Measurements from ENCODE around the gene MRPS18A. TPM values are rescaled to one million over a fixed set of nuclear protein-coding genes. Genes with fewer than 3 reads are reported as not detected.
"Not testable (repeated sequence)": the region's sequence is repeated elsewhere in the genome, so short reads cannot be mapped to it uniquely, and the experiment has no call there.

Gene MRPS18A
- total RNA-seq, 1 donor from 2014 or later, result 44.5 TPM

DNA sequence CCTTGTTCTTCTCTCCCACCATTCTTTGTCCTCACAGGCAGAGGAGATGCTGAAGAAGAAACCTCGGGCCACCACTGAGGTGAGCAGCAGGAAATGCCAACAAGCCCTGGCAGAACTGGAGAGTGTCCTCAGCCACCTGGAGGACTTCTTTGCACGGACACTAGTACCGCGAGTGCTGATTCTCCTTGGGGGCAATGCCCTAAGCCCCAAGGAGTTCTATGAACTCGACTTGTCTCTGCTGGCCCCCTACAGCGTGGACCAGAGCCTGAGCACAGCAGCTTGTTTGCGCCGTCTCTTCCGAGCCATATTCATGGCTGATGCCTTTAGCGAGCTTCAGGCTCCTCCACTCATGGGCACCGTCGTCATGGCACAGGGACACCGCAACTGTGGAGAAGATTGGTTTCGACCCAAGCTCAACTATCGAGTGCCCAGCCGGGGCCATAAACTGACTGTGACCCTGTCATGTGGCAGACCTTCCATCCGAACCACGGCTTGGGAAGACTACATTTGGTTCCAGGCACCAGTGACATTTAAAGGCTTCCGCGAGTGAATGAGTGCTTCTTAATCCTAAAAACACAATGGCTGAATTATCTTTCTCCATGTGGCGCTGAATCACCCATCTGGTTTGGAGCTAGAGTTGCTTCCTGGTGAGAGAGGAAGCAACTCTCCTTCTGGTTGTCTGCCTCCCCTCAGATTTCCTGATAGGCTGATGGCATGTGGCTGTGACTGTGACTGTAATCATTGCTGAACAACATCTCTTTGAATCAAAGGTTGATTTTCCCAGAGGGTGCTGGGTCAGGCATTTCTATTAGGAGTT is 47.4 kb downstream of the MRPS18A start:
- DNase-seq (ENCODE audit: low read depth in 2 of 2), result peak in 1 of 2 donors; percentile 19

- no peak for DNase-seq (ENCODE audit: low read depth in 2 of 2)
Observed at GRCh38 chr6:43636308-43636659, 51.3 kb downstream of the MRPS18A start.

DNA sequence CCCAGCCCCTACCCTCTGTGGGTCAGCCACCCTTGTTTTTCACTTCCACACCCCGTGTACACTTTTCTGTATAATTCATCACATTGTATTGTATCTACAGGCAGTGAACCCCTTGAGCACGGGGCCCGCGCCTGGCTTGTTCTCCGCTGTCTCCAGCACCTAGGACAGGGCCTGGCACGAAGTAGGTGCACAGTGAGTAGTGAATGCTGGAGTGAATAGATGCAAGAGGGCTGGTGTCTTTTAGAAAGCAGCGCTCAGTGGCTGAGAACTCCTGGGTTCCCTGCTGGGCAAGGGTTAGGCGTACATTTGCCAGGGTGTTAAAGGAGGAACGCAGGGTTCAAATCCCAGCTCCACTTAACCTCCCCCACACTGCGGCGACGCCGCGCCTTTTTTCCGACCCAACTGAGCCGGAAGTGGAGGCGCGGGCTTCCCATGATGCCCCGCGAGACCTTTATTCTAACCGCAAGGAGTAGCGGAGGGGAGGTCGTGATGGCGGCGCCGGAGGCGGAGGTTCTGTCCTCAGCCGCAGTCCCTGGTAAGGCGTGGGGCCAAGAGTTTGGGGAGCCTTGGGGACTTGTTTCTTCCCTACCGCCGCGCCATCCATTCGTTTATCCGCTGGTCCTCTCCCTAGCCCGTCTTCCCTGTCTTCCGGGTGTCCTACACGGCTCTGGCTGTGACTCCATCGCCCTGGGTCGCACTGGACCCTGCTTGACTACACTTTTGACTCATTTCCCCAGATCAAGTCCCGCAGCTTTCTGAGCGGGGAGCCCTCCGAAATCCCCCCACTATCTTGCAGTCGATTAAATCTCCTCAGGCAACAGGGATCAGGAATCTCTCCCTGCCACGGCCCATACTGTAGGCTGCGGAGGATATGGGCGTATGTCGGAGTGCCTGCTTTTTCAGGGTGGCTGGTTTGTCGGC is 51.9 kb downstream of the MRPS18A start, which contains the start of gene MAD2L1BP:
TSS of gene MAD2L1BP (plus strand) at position 454 of the 921 bp plus-strand sequence. CDS start at position 490, 36 bp downstream.
- peak; percentile 36 to 61 for DNase-seq (ENCODE audit: low read depth in 2 of 2)

DNA sequence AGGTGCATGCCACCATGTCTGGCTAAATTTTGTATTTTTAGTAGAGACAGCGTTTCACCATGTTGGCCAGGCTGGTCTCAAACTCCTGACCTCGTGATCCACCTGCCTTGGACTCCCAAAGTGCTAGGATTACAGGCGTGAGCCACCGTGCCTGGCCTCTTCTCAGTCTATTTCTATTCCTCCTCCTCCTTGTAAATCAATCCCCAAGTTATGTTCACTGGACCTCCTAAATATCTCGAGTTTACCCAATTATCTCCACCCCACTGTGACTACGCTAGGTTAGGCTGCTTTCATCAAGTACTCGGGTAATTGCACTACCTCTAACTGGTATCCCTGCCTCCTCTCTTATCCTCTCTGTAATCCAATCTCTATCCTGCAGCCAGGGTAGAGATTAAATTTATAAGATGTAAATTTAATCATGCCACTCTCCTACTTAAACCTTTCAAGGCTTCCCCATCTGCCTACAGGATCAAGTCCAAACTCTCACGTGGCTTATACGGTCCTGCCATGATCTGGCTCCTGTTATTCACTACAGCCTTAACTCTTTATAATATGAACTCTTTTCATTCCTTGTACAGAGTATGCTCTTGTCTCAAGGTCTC is 52.8 kb downstream of the MRPS18A start:
- no peak for DNase-seq (ENCODE audit: low read depth in 2 of 2)

- DNase-seq (ENCODE audit: low read depth in 2 of 2), result not testable (repeated sequence)
Observed at GRCh38 chr6:43633002-43633401, 54.6 kb downstream of the MRPS18A start.

GRCh38 chr6:43630980-43631619 is 56.5 kb downstream of the MRPS18A start:
- DNase-seq (ENCODE audit: low read depth in 2 of 2), result no peak

DNA sequence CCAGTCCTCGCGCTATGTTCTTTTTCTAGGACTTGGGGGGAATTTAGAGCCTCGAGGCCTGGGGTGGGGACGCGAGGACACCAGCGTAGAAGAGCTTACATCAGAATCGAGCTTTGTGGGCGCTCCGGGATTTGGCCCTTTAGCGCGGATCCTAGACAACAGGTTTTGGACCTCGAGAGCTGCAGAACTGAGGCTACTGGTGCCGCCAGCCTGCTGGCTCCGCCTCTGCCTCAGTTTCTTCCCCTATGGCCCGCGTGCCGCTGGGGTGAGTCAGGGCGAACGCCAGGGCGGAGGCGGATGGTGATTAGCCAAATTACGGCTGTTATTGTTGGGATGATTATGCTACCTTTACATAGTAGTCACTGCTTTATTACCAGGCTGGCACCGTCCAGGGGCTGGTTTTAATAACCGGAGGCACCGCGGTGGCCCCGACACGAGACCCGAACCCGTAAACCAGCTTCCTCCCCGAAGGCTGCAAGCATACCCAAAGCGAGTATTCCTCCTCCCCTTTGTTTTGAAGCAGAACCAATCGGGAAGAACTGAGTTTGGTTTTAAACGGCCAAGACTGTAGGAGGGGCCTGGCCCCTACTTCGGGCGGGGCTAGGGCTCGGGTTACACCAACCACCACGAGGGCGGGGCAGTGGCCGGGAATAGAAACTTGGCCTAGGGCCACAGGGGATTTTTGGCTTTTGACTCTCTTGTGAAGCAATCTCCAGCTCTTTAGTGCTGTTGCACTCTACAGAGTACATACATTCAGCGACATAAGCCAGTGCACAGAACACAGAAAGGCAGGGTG is 57.9 kb downstream of the MRPS18A start:
- DNase-seq (ENCODE audit: low read depth in 2 of 2), result peak; percentile 86 to 97

GRCh38 chr6:43629104-43629504 is 58.5 kb downstream of the MRPS18A start, which contains the start of gene GTPBP2:
Gene GTPBP2 (minus strand): TSS chr6:43629264. CDS start chr6:43629162, 102 bp downstream.
- peak; percentile 95 to 99 for DNase-seq (ENCODE audit: low read depth in 2 of 2)

- DNase-seq (ENCODE audit: low read depth in 2 of 2), result peak in 1 of 2 donors; percentile 41
Observed at GRCh38 chr6:43628393-43629103, 59.0 kb downstream of the MRPS18A start.

GRCh38 chr6:43627008-43627825 is 60.4 kb downstream of the MRPS18A start:
- peak; percentile 94 to 97 for DNase-seq (ENCODE audit: low read depth in 2 of 2)

- no peak for DNase-seq (ENCODE audit: low read depth in 2 of 2)
Observed at GRCh38 chr6:43625393-43625992, 62.1 kb downstream of the MRPS18A start.

GRCh38 chr6:43624786-43625288 is 62.8 kb downstream of the MRPS18A start:
- DNase-seq (ENCODE audit: low read depth in 2 of 2), result no peak

DNA sequence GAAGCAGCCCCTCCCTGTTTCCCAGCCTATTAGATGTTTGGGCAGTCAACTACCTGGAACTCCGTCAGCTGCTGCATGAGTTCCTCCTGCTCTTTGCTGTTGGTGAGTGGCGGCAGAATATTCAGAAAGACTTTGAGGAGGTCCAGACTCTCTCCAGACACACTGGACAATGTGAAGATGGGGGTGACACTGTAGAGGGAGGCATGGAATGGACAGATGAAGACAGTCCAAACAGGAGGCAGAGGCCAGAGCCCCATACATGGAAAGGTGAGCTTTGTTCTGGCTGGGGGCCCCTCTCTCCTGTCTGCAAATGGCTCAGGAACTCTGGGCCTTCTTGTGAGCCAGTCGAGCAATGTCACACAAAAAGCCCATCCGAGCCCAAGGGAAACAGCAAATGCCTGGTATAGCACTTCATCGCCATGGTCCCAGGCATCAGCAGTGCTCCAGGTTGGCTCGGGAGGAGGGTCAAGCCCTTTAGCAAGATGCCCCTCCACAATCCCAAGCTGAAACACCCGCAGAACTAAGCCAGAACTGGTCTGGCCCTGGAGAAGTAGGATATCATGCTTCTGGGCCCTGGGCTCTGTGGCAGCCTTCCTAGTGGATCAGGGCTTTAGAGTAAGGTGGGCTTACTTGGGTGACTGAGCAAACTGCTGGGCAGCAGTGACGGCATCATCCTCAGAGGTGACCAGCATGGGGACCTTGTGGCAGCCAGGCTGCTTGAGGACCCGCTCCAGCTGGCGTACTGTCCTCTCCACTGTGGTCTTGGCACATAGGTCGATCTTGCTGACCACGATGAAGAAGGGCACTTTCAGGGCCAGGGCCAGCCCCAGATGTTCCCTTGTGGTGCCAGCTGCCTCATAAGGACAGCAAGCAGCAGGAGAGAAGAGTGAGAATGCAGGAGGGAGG is 63.5 kb downstream of the MRPS18A start:
- no peak for DNase-seq (ENCODE audit: low read depth in 2 of 2)

DNA sequence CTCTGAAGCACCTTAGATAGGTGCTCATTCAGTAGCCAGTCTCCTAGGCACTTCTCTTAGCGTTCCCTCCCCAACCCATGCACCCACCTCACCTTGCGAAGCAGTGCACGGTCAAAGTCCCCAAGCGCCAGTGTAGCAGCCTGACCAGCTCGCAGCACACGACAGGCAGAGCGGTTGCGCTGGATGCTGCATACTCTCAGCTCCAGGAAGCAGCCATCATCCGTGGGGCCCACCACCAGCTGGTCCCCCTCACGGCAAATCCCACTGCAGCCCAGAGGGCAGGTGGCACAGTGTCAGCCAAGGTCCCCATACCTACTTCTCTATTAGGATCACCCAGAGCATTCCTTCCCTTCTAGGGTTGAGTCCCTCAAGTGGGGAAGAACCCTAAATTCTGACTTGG is 65.0 kb downstream of the MRPS18A start:
- no peak for DNase-seq (ENCODE audit: low read depth in 2 of 2)

DNA sequence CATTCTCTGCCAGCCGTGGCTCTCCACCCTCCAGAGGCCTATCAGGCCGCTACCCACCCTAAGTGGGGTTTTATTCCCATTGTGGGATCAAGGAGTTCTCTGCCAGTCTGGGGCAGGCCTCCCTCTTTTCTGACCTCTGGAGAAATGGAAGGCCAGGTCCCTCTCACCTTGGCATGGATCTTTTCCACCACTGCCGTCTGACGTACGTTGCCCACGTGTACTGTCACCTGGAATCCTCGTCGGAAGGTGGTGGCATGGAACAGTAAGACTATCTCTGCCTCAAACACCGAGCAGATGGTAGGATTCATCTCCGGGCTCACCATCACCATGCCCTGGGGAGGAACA is 65.8 kb downstream of the MRPS18A start:
- DNase-seq (ENCODE audit: low read depth in 2 of 2), result no peak
